ENCODE measurements around the gene TRIM9. TPM values are rescaled to one million over a fixed set of nuclear protein-coding genes. Genes with fewer than 3 reads are reported as not detected.

TRIM9 gene
- total and polyA plus RNA-seq, 9 of the 15 experiments (the other 6 are each of a cell fraction or from before 2014, with no cell fraction given): 0.03 to 0.15 (median 0.04) TPM; not detected in 4

DNA sequence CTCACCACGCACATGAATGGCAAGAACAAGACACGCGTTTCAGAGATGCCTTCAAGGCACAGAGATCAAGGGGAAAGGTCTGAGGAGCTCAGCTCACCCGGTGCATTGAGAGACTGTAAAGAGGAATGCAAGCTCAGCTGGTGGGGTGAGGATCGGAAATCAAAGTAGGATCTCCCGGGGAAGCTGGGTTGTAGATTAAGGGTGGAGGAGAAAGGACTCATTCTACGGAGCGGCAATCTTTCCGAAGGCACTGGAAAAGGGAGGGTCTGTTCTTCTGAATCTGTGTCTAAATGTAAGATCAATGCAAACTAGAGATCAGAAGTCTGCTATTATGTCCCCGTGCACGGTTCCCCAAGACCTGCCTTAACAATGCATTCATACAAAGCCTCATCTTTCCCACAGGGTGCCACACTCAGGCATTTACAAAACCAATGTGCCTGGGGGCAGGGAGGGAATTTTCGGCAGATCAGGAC lies 109.0 kb downstream of the TRIM9 start:
- Histone ChIP-seq H3K27me3 (ENCODE audit: control insufficient read depth in 2 of 2, insufficient read depth in 2 of 2, low read length in 2 of 2) (peaks cover 13 to 23% of the 10 kb centered on the region in 2 experiments; a peak in 4 of 5 replicates), H3K4me3 (no peak overlapping the region), H3K9me1 (ENCODE audit: control insufficient read depth, insufficient read depth, low read length) (no peaks in the 10 kb centered on the region), H2AFZ (ENCODE audit: low read depth, low read length) (no peak overlapping the region), H4K20me1 (replicated peaks; ENCODE audit: control insufficient read depth, insufficient read depth, low read length) (no peaks in the 10 kb centered on the region), H3K79me2 (ENCODE audit: control insufficient read depth, insufficient read depth, low read length) (no peaks in the 10 kb centered on the region), H3K4me1 (replicated peaks in 1 of 2; ENCODE audit: control insufficient read depth in 2 of 2, insufficient read depth in 2 of 2, low read length in 2 of 2) (no peaks in the 10 kb centered on the region), H3K36me3 (ENCODE audit: control insufficient read depth, insufficient read depth, low read length) (no peaks in the 10 kb centered on the region), H3K4me2 (ENCODE audit: insufficient read depth, low read length) (peak overlapping the region; percentile 37; the same call in 1 of the 2 replicates), H3K27ac (ENCODE audit: extremely low read depth, low read depth, low read length) (no peak overlapping the region), H3K9ac (ENCODE audit: insufficient read depth in 1 of 2, low read depth in 2 of 2, low read length in 2 of 2) (no peak overlapping the region), H3K9me3 (replicated peaks; ENCODE audit: control insufficient read depth, insufficient read depth, low read depth, low read length) (no peaks in the 10 kb centered on the region)
- CTCF ChIA-PET (ENCODE audit: low intra/inter-chr PET ratio): no interaction called here
- TF ChIP-seq ZBTB17 (CRISPR knock-in tag; IDR thresholded peaks at IDR 0.05): no peak
- no peak for TF ChIP-seq ILK (tag; IDR thresholded peaks at IDR 0.05; ENCODE audit: borderline replicate concordance, low read depth)
- no peak for TF ChIP-seq AFF4 (CRISPR knock-in tag; IDR thresholded peaks at IDR 0.05)
- no peak for TF ChIP-seq HEY1 (CRISPR knock-in tag; IDR thresholded peaks at IDR 0.05; ENCODE audit: borderline replicate concordance)
- TF ChIP-seq KDM2B (CRISPR knock-in tag; IDR thresholded peaks at IDR 0.05): no peak
- no peak for DNase-seq (ENCODE audit: extremely low read depth in 1 of 4, low spot score in 3 of 4)
- BruUV-seq (replicated peaks): no TSS peak
- intact Hi-C loops (cut with micrococcal nuclease): no loop called here
- 0% methylated on average over 12 of the region's 12 CpGs for WGBS (ENCODE audit: insufficient coverage, low coverage, missing lambda C conversion rate)
- ATAC-seq: no peak
- FAIRE-seq: no peak
- POLR2A ChIA-PET: no interaction called here
- in situ Hi-C loops (cut with MboI): no loop called here

All from K562 (cell line).